Body of pancreas (tissue), 4 donors: Measurements from ENCODE around the gene PKM. TPM values are rescaled to one million over a fixed set of nuclear protein-coding genes. Genes with fewer than 3 reads are reported as not detected.
A peak's percentile ranks its signal among the peaks of the same experiment; 100 is the strongest.

ENCODE experiments used
- ATAC-seq: fragments of 150-250 bp; one replicate; pipeline ENCODE4 v1.9.1; 2016
- DNase-seq, 4 donors: peaks; one replicate each; pipeline ENCODE4 v3.0.0-alpha.2; 2019
- H3K27ac ChIP-seq, 4 donors: fragments of 200-600 bp; sonication (generic); 1 replicate in 3 of 4; 2 replicates in 1 of 4; pipeline versions ENCODE4 v1.5.1 to v1.6.1; 2016 to 2019; ENCODE audit warnings: mild to moderate bottlenecking in 1 of 4, mixed read lengths in 1 of 4, moderate library complexity in 1 of 4
- H3K27me3 ChIP-seq, 2 donors: fragments of 200-600 bp; sonication (generic); one replicate each; pipeline ENCODE4 v1.6.0; 2016; ENCODE audit warnings: mild to moderate bottlenecking in 1 of 2
- H3K36me3 ChIP-seq, 2 donors: fragments of 200-600 bp; sonication (generic); replicated peaks in 1 of 2; 2 replicates each; pipeline ENCODE4 v1.5.1; 2016; ENCODE audit warnings: low read depth in 2 of 2; ENCODE audit not compliant: insufficient read depth in 1 of 2
- H3K4me1 ChIP-seq: fragments of 200-600 bp; sonication (generic); one replicate; pipeline ENCODE4 v1.6.0; 2016
- H3K4me3 ChIP-seq, 2 donors: fragments of 200-600 bp; sonication (generic); 1 replicate in 1 of 2; 2 replicates in 1 of 2; pipeline ENCODE4 v1.5.1; 2016 to 2019
- H3K9me3 ChIP-seq, 3 donors: fragments of 200-600 bp; sonication (generic); 1 replicate in 2 of 3; 2 replicates in 1 of 3; pipeline ENCODE4 v1.5.1; 2016
- POLR2A ChIP-seq, 3 donors: fragments of 450-650 bp; IDR thresholded peaks; one replicate each; pipeline ENCODE4 v1.6.1; 2016; ENCODE audit warnings: antibody characterized with exemption in 3 of 3, mild to moderate bottlenecking in 2 of 3
- WGBS, 2 donors: methylation state at CpG; one replicate each; pipeline ENCODE4 v1.1.5; 2017; 5-methylcytosine and 5-hydroxymethylcytosine counted together
- intact Hi-C: fragments of 100-400 bp; cut with DNase I; formaldehyde crosslinking; loops from one replicate; pipeline ENCODE4 v1.15.1; 2023
- total RNA-seq, 2 donors: library from RNA; depleted of rRNA; stranded (reverse); fragments of >200 nt; gene quantifications; one replicate each; pipeline ENCODE4 v1.1.0, GENCODE V29; 2016
- TF ChIP-seq, protein P1 (sequence below), 7 experiments: fragments of 450-650 bp in 4 of 7; fragments of 200-600 bp in 3 of 7; sonication (generic) in 3 of 7; IDR thresholded peaks; one replicate each; pipeline ENCODE4 v1.5.1; 2016 to 2019; ENCODE audit warnings: antibody characterized with exemption in 7 of 7

The PKM gene
- total RNA-seq, 2 donors from 2014 or later: 96.9 to 105 TPM

DNA sequence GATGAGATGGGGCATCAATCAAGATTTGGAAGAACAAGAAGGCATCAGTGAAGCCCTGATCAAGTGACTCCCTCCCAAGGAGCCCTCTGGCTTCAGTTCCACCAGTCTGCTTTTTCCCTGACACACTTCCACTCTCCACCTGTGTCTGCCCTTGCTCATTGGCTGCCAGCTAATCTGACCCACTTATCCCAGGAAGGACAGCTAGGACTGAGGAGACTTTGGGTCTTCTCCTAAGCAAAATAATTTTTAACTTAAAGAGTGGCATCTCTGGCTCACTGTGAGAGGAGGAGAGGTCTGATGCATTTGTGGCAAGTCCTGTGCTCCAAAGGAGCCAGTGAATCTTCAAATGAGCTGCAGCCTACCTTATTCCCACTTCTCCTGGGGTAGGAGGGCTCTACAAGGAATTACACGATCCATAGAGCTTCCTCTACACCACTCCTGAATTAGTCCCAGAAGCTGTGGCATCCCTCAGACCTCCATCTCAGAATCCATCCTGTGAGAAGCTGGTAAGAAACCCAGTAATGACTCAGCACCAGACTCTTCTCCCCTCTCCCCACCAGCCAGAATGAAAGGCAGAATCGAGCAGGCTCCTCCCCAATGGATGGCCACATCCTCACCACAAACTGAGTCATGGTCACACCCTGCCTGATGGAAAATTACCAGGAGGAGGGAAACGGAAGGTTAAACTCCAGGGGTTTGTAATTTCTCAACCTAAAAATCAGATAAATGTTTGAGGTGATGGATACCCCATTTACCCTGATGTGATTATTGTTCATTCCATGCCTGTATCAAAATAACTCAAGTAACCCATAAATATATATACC lies 6.3 kb upstream of the PKM start:
- no peak for TF ChIP-seq POLR2A (IDR thresholded peaks at IDR 0.05)
- TF ChIP-seq, protein P1, sequence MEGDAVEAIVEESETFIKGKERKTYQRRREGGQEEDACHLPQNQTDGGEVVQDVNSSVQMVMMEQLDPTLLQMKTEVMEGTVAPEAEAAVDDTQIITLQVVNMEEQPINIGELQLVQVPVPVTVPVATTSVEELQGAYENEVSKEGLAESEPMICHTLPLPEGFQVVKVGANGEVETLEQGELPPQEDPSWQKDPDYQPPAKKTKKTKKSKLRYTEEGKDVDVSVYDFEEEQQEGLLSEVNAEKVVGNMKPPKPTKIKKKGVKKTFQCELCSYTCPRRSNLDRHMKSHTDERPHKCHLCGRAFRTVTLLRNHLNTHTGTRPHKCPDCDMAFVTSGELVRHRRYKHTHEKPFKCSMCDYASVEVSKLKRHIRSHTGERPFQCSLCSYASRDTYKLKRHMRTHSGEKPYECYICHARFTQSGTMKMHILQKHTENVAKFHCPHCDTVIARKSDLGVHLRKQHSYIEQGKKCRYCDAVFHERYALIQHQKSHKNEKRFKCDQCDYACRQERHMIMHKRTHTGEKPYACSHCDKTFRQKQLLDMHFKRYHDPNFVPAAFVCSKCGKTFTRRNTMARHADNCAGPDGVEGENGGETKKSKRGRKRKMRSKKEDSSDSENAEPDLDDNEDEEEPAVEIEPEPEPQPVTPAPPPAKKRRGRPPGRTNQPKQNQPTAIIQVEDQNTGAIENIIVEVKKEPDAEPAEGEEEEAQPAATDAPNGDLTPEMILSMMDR (IDR thresholded peaks at IDR 0.05): no peak
- Histone ChIP-seq H3K36me3 (peaks cover under 1 to 7% of the 10 kb centered on the region in 2 donors), H3K27me3 (no peaks in the 10 kb centered on the region), H3K4me1 (peaks cover 8% of the 10 kb centered on the region), H3K27ac (no peak overlapping the region), H3K4me3 (no peak overlapping the region), H3K9me3 (no peaks in the 10 kb centered on the region)
- DNase-seq: peak in 3 of 4 donors; percentile 26 to 67 (median 32)
- intact Hi-C loops: no loop called here
- ATAC-seq: peak; percentile 53
- 48 to 72% methylated on average over 3 of the region's 3 CpGs for WGBS, 2 donors

DNA sequence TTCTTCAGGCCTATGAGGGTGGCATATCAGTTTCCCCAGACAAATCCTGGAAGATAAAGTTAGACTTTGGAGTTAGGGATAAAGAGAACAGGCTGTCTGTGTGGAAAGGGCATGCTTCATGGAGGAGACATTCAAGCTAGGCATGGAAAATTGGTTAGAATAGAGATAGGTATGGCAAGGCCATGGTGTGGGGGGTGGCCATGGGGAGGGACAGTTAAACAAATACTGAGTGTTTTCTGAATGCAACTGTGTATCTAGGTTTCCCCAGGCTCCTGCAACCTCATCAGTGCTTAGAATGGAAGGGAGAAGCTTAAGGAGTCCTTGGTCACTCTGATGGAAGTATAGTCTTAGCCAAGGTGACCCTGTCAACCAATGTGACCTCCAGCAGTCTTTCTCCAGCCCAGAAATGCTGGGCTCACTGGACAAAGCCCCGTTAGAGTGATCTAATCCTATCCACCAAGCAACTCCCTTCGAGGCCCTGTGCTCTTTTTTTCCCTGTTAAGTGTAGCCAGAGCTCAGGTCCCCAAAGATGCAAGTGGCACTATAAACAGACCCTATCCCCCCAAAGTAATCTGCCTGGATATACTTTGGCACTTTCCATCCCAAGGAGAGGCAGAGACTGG lies 5.5 kb upstream of the PKM start:
- no peak for TF ChIP-seq POLR2A (IDR thresholded peaks at IDR 0.05)
- TF ChIP-seq, protein P1 (IDR thresholded peaks at IDR 0.05): no peak
- no peak overlapping the region for H3K27ac ChIP-seq
- WGBS, 2 donors: 82 to 86% methylated on average over 2 of the region's 2 CpGs

DNA sequence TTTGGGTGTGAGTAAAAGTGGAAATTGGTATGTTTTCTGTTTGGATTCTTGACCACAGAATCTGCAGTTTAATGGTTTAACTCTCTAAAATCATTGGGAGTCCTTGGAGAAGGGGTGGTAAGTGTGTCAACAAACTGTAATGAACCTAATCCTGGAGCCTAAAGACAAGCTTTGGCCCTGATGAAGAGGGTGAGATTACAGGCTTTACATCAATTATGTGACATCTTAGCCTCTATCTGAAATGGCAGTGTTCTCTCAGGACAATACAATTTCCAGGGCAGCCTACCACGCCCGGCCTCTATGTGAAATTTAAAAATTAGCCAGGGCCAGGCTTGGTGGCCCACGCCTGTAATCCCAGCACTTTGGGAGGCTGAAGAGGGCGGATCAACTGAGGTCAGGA lies 4.3 kb upstream of the PKM start:
- no peak for DNase-seq
- TF ChIP-seq, protein P1 (IDR thresholded peaks at IDR 0.05): no peak
- no peak for TF ChIP-seq POLR2A (IDR thresholded peaks at IDR 0.05)
- intact Hi-C loops: no loop called here
- Histone ChIP-seq H3K36me3 (no peaks in the 10 kb centered on the region), H3K4me1 (peaks cover 11% of the 10 kb centered on the region), H3K27ac (no peak overlapping the region), H3K27me3 (no peaks in the 10 kb centered on the region), H3K9me3 (no peaks in the 10 kb centered on the region), H3K4me3 (no peak overlapping the region)
- WGBS, 2 donors: 89 to 96% methylated on average over 4 of the region's 4 CpGs
- no peak for ATAC-seq

More for the DNA sequence above, 5.5 kb upstream of the PKM start:
- Histone ChIP-seq H3K4me1 (peaks cover 11% of the 10 kb centered on the region), H3K9me3 (no peaks in the 10 kb centered on the region), H3K36me3 (peaks cover 0 to 4% of the 10 kb centered on the region in 2 donors), H3K27me3 (no peaks in the 10 kb centered on the region), H3K4me3 (no peak overlapping the region)
- ATAC-seq (no peak), DNase-seq (no peak)
- intact Hi-C loops: no loop called here

DNA sequence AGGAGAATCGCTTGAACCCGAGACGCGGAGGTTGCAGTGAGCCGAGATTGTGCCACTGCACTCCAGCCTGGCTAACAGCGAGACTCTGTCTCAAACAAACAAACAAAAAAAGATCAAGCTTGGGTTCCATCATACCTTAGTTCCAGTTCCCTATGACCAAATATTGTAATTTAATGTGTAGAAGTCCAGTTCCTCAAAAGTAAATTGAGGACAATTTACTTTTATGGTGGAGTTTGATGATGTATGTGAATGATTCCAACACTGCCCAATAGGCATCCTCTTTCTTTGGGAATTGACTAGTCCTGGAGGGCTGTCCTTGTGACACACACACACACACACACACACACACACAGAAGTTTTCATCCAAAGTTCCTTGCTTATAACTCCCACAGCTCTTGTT lies 2.8 kb upstream of the PKM start:
- Histone ChIP-seq H3K9me3 (no peaks in the 10 kb centered on the region), H3K27ac (no peak overlapping the region), H3K36me3 (no peaks in the 10 kb centered on the region), H3K27me3 (no peaks in the 10 kb centered on the region), H3K4me1 (peaks cover 21% of the 10 kb centered on the region), H3K4me3 (no peak overlapping the region)
- TF ChIP-seq POLR2A (IDR thresholded peaks at IDR 0.05): no peak
- TF ChIP-seq, protein P1 (IDR thresholded peaks at IDR 0.05): no peak
- ATAC-seq (no peak), DNase-seq (no peak)
- intact Hi-C loops: no loop called here
- WGBS, 2 donors: 91 to 96% methylated on average over 6 of the region's 6 CpGs
